Measurements from ENCODE around the gene TSPAN31.

TSPAN31 gene

DNA sequence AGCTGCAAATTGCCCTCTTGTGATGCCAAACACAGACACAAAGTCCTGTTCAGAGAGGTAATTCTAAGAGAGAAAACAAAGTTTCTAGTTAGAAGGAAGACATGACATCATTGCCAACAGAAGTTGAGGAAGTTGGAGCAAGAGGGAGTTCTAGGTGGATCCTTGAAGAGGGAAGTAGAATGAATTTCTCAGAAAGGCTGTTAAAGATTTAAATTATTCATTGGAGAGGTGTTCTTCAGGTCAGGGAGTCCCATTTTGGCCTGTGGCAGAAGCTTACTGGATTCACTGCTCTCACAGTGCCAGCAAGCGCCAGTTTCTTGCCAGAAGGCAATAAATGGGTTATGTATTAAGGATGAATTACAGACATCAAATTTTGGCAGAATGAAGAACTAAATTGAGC is 53.1 kb downstream of the TSPAN31 start:
- DNase-seq: no peak
